H1 (cell line): ENCODE measurements around the gene TMEM115.

ENCODE experiments used
- CHD1 ChIP-seq: IDR thresholded peaks from 2 replicates; pipeline ENCODE4 v1.6.1; 2012; ENCODE audit warnings: low read depth, low read length, improper control_type of control experiment
- CTCF ChIP-seq, 3 experiments: IDR thresholded peaks; 1 replicate in 2 of 3; 2 replicates in 1 of 3; pipeline versions ENCODE4 v1.5.1 to v1.6.1; 2011; ENCODE audit warnings: low read length in 3 of 3, mild to moderate bottlenecking in 3 of 3, inconsistent platforms in 2 of 3, low read depth in 1 of 3, moderate library complexity in 1 of 3; ENCODE audit not compliant: insufficient read depth in 1 of 3; ENCODE audit errors: control extremely low read depth in 1 of 3
- EZH2 ChIP-seq: fragments of 200-600 bp; sonication (generic); IDR thresholded peaks from 2 replicates; pipeline ENCODE4 v1.7.1; 2012; ENCODE audit warnings: low read depth, mild to moderate bottlenecking, moderate library complexity, low read length, inconsistent platforms; ENCODE audit not compliant: severe bottlenecking
- GTF2F1 ChIP-seq: IDR thresholded peaks from 2 replicates; pipeline ENCODE4 v1.6.1; 2012; ENCODE audit warnings: low read depth, low read length, improper control_type of control experiment, borderline replicate concordance
- JUN ChIP-seq: IDR thresholded peaks from 2 replicates; pipeline ENCODE4 v1.6.1; 2011; ENCODE audit warnings: low read depth, mild to moderate bottlenecking, improper control_type of control experiment, low read length
- MAX ChIP-seq: IDR thresholded peaks from 2 replicates; pipeline ENCODE4 v1.6.1; 2012; ENCODE audit warnings: inconsistent platforms
- NANOG ChIP-seq: IDR thresholded peaks from 2 replicates; pipeline ENCODE4 v1.6.1; 2011; ENCODE audit warnings: low read length, low read depth, mild to moderate bottlenecking, inconsistent platforms; ENCODE audit not compliant: insufficient read depth, poor library complexity, severe bottlenecking
- POLR2AphosphoS5 ChIP-seq: IDR thresholded peaks from 2 replicates; pipeline ENCODE4 v1.6.1; 2011; ENCODE audit warnings: low read depth, low read length
- RNF2 ChIP-seq: fragments of 200-900, 300-1000 bp; sonication (generic); IDR thresholded peaks from 2 replicates; pipeline ENCODE4 v1.7.1; 2016; ENCODE audit warnings: borderline replicate concordance, low read depth, mild to moderate bottlenecking, antibody characterized with exemption, low read length; ENCODE audit not compliant: poor library complexity, severe bottlenecking; ENCODE audit errors: missing control alignments
- SIX5 ChIP-seq: IDR thresholded peaks from 2 replicates; pipeline ENCODE4 v1.6.1; 2011; ENCODE audit warnings: mild to moderate bottlenecking, low read depth, low read length

GRCh38 chr3:50408443-50408944 is 49.2 kb upstream of the TMEM115 start:
- TF ChIP-seq CHD1: no peak
- TF ChIP-seq SIX5: no peak
- no peak for TF ChIP-seq EZH2
- TF ChIP-seq CTCF (IDR thresholded peaks at IDR 0.05; ENCODE audit: control extremely low read depth in 1 of 3, insufficient read depth in 1 of 3, low read depth in 1 of 3, low read length in 3 of 3): no peak
- TF ChIP-seq RNF2: no peak
- no peak for TF ChIP-seq POLR2AphosphoS5
- no peak for TF ChIP-seq GTF2F1
- TF ChIP-seq JUN: no peak
- no peak for TF ChIP-seq NANOG
- TF ChIP-seq MAX: no peak
